T47D (cell line): ENCODE measurements around the gene BRPF1.

Experiments
- DNase-seq, 2 experiments: peaks; one replicate each; pipeline versions ENCODE4 v3.0.0 to v3.0.0-alpha.2; 2011 to 2012; ENCODE audit warnings: low read depth in 1 of 2, low spot score in 1 of 2
- JUND ChIP-seq: IDR thresholded peaks from 2 replicates; pipeline ENCODE4 v1.6.1; 2012; ENCODE audit warnings: low read depth
- in situ Hi-C: cut with HindIII; loops from 2 replicates; pipeline ENCODE4 v1.10.0; 2016; ENCODE audit warnings: low sequenced_read_pairs, low pct_unique_long_range_greater_than_20kb

BRPF1 gene

DNA sequence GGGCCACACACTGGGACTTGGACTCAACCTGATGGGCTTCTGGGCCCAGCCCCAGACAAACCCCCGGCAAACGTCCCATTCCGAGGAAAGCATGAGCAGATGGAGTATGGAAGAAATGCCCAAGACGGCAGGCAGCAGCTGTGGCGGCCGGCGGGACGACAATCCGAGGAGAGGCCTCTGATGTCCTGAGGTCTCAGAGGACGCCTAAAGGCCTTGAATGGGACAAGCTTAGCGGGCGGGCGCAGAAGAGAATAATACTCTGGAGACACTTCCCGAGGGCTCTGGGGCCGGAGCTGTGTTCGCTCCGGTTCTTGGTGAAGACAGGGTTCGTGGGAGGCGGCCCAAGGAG, 17.7 kb downstream of the BRPF1 start:
- in situ Hi-C loops = no loop called here
- no peak for TF ChIP-seq JUND
- no peak for DNase-seq

DNA sequence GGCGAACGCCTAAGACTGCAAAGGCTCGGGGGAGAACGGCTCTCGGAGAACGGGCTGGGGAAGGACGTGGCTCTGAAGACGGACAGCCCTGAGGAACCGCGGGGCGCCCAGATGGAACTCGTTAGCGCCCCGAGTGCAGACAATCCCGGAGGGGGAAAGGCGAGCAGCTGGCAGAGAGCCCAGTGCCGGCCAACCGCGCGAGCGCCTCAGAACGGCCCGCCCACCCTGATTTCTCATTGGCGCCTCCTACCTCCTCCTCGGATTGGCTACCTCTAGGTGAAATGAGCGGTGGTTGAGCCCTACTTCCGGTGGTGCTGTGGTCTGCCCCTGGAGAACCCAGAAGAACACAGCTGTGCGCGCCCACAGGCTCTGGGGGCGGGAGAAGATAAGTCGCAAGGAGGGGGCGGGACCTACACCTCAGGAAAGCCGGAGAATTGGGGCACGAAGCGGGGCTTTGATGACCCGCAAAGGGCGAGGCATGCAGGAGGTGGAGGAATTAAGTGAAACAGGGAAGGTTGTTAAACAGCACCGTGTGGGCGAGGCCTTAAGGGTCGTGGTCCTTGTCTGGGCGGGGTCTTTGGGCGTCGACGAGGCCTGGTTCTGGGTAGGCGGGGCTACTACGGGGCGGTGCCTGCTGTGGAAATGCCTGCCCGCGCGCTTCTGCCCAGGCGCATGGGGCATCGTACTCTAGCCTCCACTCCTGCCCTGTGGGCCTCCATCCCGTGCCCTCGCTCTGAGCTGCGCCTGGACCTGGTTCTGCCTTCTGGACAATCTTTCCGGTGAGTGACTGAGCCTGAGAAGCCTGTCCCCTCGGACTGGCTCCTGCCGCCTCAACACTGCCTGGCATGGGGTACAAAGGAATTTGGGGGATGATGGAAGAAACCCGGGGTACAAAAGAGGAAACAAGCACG, 18.4 kb downstream of the BRPF1 start, which contains the start of gene OGG1:
TSS of gene OGG1 (plus strand) at position 308 of the 911 bp plus-strand sequence. CDS start at position 643, 335 bp downstream.
- in situ Hi-C loops = no loop called here
- no peak for TF ChIP-seq JUND
- peak; percentile 98 for DNase-seq

DNA sequence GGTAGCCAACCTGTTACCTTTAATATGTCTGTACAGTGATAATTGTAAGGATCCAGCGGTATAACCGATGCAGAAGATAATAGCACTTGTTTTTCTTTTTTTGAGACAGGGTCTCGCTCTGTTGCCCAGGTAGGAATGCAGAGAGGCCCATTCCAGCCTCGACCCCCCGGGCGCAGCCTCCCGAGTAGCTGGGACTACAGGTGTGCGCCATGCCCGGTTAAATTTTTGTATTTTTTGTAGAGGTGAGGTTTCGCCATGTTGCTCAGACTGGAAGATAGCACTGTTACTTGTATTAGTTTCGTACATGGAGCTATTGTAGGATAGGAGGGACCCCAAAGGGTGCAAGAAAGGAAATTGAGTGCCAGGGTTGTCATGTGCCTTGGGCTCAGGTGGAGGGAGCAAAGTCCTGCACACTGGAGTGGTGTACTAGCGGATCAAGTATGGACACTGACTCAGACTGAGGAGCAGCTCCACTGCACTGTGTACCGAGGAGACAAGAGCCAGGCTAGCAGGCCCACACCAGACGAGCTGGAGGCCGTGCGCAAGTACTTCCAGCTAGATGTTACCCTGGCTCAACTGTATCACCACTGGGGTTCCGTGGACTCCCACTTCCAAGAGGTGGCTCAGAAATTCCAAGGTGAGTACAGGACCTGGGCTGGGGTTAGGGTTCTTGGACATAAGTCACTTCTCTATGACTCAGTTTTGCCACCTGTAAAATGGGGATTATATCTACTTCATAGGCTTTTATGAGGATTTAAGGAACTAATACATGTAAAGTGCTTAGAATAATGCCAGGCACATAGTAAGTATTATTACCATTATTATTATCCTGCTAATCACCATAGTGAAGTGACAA, 19.2 kb downstream of the BRPF1 start:
- DNase-seq = no peak
- TF ChIP-seq JUND = no peak
- in situ Hi-C loops = no loop called here

DNA sequence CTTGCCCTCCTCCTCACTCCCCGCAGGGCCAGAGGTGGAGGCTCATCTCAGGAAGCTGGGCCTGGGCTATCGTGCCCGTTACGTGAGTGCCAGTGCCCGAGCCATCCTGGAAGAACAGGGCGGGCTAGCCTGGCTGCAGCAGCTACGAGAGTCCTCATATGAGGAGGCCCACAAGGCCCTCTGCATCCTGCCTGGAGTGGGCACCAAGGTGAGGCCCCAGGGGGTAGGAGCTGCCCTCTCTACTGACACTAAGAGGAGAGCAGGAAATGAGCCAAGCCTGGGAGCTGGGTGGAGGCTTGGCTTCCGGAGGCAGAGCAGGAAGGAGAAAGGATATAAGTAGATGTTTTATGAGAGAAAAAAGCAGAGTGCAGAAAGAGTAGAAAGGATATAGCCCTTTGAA, 23.1 kb downstream of the BRPF1 start:
- DNase-seq = no peak
- TF ChIP-seq JUND = no peak
- in situ Hi-C loops = no loop called here

DNA sequence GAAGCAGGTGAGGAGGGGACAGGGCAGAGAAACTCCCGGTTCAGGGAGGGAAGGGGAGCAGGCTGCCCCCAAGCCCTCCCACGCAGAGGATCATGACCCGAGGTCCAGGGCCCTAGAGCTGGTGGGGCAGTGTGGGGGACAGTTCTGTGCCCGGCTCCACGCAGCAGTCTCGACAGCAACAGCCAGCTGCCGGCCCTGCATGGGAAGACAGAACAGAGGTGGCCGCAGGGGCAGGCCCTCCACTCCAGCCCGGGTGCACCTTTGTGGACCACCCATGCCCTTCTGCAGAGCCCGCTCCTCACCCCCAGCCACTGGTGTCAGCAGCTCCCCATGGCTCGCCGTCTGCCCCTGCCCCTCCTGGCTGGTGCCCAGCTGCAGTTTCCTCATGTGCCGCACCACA, 25.9 kb downstream of the BRPF1 start:
- no peak for TF ChIP-seq JUND
- DNase-seq = no peak
- in situ Hi-C loops = no loop called here

DNA sequence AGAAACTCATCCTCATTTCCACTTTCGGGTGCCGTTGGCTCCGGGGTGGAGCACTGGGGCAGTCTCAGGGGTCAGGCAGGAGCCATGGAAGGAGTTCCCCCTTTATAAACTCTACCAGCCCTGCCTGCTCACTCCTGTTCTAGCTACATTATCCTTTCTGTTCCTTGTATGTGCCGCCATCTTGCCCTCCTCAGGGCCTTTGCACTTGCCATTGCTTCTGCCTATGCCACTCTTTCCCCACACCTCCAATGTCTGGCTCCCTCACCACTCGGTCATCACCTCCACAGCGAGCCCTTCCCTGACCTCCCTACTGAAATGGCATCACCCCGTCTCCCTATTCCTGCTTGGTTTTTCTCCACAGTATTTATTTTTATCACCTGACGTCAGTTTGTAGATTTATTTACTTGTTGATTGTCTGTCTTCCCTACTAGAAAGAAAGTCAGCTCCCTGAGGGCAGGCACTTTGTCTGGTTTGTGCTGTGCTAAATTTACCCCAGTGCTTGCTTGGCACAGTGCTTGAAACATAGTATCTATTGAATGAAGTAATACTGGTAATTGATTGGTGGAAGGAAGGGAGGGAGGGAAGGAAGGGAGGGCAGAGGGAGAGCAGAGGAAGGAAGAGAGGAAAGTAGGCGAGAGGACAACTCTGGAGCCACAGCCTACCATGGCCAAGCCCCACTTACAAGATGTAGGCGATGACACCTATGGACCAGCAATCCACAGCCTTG, 29.4 kb downstream of the BRPF1 start:
- in situ Hi-C loops = no loop called here
- no peak for TF ChIP-seq JUND
- no peak for DNase-seq

DNA sequence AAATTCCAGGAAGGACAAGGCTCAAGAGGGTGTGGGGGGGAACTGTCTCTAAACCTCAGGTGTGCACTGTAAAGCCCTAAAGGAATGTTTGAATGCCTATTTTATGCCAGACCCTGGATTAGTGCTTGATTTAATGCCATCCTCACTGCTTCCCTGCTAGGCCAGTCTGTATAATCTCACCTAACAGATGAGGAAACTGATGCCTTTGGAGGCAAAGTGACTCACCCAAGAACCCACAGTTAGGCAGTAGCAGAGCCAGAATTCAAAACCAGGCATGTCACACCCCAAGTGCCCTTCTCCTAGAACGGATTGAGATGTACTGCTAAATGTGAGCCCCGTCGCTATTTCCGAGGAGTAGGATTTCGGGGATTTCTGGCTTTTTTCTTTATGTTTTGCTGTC, 30.4 kb downstream of the BRPF1 start:
- in situ Hi-C loops = no loop called here
- DNase-seq = no peak
- TF ChIP-seq JUND = no peak

DNA sequence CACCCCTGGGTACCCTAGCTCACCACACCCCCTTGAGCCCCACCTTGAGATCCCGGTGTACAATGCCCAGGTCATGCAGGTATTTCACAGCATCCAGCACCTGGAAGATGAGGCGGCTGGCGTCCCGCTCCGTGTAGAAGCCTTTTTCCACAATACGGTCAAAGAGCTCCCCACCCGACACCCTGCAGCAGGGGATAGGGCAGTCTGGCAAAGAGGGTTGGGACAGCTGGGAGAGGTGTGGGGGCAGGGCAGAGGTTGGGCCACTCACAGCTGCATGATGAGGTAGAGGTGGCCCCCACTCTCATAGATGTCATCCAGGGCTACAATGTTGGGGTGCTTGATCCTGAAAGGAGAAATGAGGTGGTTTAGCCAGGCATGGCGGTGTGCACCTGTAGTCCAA, 31.3 kb downstream of the BRPF1 start:
- in situ Hi-C loops = no loop called here
- TF ChIP-seq JUND = no peak
- no peak for DNase-seq

DNA sequence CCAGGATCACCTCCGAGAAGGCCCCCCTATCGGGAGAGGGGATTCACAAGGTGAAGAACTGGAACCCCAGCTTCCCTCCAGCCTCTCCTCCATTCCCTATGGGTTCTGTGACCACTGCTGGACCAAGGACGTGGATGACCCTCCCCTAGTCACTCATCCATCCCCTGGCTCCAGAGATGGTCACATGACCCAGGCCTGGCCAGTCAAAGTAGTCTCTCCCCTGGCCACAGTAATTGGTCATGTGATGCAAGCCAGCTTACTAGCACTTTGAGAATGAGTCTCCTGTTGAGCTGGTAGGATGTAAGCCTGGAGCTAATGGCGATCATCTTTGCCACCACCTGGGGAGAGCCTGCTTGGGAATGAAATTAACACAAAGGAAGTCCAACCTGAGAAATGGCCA, 34.3 kb downstream of the BRPF1 start:
- peak in 1 of 2 experiments; percentile 8 for DNase-seq
- no peak for TF ChIP-seq JUND

DNA sequence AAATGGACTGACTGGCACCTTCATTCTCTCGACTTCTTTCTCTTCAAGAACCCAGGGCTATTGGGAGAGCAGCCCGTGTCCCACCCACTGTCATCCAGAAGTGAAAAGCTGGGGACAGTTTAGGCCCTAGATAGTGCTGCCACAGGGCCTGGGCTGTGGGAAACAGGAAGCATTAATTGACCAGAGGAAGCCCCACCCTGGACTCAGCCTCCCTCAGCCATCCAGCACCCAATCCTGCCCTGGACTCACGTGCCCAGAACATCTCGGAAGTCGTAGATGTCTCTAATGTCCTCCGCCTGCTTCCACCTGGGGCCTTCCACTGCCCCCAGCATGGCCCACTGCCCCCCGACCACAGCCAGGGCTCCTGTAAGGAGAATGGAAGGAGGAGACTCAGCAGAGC, 35.9 kb downstream of the BRPF1 start:
- DNase-seq = no peak
- in situ Hi-C loops = no loop called here
- TF ChIP-seq JUND = no peak

More for the DNA sequence above, 34.3 kb downstream of the BRPF1 start:
- in situ Hi-C loops = no loop called here

DNA sequence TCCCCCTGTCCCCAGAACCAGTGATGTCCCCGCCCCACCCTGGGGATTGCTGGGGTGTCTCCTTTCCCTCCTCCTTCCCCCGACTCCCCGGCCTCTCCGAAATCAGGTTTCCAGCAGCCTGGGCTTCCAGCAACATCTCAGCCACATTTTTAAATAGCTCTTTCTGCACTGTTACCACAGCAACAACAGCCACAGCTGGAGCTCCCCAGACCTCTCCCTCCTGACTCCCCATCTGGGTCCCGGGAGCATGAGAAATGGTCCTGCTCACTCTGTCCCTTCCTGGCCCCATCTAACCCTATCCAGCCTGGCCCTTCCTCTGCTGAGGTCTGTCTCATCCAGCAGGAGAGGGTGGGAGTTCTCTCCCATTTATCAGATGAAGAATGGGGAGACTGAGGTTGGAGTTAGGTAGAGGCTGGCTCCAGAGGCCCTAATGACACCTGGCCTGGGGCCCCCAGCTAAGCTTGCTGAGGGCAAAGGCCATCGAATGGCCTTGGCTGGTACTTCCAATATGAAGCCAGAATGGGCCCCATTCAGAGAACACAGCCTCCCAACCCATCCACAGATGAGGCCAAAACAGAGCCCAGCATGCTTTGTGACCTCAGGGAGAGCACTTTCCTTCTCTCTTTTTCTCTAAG, 36.7 kb downstream of the BRPF1 start:
- no peak for TF ChIP-seq JUND
- no peak for DNase-seq
- in situ Hi-C loops = no loop called here

DNA sequence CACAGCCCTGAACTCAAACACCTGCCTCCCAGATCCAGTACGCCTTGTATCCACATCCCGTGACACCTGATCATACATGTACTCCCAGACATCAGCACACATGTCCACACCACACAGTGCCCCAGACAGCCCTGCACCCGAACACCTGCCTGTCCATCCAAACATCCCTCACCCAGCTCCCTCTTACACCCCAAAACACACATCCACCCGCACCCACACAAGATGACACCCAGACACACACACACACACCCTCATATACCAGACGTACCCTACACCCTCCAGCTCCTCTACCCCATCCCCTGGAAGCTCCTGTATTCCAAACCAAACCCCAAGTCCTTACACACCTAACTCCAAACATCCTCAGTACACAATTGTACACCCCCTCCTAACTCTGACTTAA, 37.5 kb downstream of the BRPF1 start:
- in situ Hi-C loops = no loop called here

More for the DNA sequence above, 37.5 kb downstream of the BRPF1 start:
- TF ChIP-seq JUND = no peak
- DNase-seq = no peak
